ENCODE data around the gene RAC2.
"Not testable (repeated sequence)": the region's sequence is repeated elsewhere in the genome, so short reads cannot be mapped to it uniquely, and the experiment has no call there.

RAC2 gene

DNA sequence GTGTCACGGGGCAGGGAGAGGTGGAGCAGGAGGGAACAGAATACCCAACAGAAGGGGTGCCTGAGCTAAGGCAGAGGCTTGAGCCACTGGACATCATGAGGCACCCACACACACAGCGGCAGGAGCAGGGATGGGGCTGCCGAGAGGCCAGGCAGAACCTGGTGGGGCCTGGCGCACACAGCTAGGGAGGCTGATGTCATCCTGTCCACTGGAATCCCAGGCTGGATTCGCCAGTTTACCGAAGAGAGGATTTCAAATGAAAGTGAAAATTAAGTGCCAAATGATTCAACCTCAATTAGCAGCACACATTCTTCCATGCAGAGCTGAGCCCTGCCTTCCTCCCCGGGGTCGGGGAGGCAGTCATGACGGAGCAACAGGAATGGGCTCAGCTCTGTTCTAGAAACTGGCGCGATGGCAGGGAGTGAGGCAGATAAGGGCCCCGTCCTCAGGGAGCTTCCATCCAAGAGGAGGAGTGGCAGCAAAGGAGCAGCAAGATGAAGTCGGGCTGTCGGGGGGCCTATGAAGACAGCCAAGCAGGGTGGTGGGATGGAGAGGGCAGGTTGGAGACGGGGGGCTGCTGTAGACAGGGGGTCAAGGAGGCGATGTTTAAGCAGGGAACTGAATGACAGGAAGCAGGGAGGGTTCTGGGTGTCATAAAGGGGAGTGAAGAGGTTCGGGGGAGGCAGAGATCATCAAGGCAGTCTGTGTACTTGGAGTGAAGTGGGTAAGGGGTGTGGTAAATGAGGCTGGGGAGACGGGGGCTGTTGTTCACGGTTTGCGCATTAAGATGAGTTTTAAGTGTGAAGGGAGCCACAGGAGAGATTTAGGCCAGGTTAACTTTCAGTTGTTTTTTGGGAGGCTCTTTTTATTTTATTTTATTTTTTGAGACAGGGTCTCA, 6.4 kb downstream of the RAC2 start:
- no peak overlapping the region for H3K4me3 ChIP-seq (ENCODE audit: low read depth, low read length)
- TF ChIP-seq, protein P1, sequence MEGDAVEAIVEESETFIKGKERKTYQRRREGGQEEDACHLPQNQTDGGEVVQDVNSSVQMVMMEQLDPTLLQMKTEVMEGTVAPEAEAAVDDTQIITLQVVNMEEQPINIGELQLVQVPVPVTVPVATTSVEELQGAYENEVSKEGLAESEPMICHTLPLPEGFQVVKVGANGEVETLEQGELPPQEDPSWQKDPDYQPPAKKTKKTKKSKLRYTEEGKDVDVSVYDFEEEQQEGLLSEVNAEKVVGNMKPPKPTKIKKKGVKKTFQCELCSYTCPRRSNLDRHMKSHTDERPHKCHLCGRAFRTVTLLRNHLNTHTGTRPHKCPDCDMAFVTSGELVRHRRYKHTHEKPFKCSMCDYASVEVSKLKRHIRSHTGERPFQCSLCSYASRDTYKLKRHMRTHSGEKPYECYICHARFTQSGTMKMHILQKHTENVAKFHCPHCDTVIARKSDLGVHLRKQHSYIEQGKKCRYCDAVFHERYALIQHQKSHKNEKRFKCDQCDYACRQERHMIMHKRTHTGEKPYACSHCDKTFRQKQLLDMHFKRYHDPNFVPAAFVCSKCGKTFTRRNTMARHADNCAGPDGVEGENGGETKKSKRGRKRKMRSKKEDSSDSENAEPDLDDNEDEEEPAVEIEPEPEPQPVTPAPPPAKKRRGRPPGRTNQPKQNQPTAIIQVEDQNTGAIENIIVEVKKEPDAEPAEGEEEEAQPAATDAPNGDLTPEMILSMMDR (IDR thresholded peaks at IDR 0.05; ENCODE audit: low read depth, low read length) = no peak
- no peaks in the 10 kb centered on the region for H3K9me3 ChIP-seq
- no peaks in the 10 kb centered on the region for H3K27me3 ChIP-seq
- no peaks in the 10 kb centered on the region for H3K36me3 ChIP-seq
- DNase-seq = no peak
- no peaks in the 10 kb centered on the region; the same call in 1 of the 2 replicates for H3K4me1 ChIP-seq

DNA sequence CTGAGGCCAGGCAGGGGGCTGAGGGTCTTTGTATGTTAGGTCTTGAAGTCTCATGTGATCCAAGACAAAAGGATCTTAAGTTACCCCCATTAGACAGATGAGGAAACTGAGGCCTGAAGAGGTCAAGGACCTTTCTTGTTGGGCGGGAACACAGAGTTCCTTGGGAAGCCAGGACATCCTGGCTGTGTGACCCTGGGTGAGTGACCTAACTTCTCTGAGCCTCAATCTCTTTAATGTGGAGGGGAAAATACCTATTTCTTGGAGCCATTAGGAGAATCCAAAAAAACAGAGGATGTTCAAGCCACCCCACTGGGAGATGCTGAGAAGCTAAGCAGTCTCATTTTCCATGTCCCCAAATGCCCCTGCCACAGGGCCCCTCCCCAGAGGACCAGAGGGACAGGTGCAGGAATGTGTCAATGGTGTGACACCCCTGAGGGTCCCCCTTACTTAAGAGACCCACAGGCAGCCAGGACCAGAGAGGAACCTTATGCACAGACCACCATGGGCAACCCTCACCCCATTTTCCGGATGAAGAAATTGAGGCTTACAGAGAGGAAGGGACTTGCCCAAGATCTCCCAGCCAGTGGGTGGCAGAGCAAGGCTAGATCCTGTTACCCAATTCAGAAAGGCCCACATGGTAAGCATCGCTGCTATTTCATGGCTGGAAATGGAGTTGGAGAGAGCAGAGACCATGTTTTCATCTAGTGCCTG, 8.0 kb downstream of the RAC2 start:
- TF ChIP-seq, protein P1 (IDR thresholded peaks at IDR 0.05; ENCODE audit: low read depth, low read length) = no peak
- Histone ChIP-seq H3K4me3 (ENCODE audit: low read depth, low read length) (no peak overlapping the region), H3K36me3 (no peaks in the 10 kb centered on the region), H3K27me3 (no peaks in the 10 kb centered on the region), H3K4me1 (no peaks in the 10 kb centered on the region), H3K9me3 (no peaks in the 10 kb centered on the region)
- no peak for DNase-seq

DNA sequence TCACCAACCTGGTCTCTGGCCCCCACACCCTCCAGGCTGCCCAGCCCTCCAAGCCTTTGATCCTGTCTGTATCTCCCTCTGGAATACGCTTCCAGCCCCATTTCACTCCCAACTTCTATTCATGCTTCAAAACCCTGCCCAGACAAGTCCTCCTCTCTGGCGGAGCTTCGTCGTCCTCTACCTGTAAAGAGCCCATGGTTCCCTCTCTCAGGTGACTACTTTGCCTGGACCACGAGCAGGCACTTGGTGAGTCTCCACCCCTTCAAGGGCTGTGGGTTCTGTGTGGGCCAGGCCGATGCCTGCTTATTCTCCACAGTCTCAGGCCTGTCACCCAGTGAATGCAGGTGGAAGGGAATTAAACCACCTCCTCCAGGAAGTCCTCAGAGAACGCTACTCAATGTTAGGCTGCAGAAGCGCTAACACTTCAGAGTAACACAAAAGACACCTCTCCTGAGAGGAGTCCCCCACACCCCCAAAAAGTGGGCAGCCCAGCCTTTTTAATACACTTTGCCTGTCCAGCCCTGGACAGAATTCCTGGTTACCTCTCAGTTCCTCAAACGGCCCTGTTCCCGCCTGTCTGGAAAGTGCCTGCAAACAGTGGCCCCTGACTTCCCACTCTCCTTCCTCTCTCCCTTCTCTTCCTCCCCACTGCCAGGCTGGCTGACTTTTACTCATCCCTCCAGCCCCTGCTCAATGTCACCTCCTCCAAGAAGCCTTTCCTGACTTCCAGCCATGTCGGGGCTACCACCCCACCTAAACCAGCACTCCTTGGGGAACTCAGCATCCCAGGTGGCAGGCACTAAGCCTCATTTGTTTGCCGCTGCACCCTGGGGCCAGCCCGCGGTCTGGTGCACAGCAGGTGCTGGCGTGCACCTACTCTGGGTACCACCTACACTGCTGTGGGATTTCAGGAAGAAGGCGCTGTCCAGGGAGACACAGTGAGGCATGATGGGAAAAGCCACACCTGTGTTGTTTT, 9.0 kb downstream of the RAC2 start:
- H3K4me3 ChIP-seq (ENCODE audit: low read depth, low read length) = no peak overlapping the region
- H3K9me3 ChIP-seq = no peaks in the 10 kb centered on the region

DNA sequence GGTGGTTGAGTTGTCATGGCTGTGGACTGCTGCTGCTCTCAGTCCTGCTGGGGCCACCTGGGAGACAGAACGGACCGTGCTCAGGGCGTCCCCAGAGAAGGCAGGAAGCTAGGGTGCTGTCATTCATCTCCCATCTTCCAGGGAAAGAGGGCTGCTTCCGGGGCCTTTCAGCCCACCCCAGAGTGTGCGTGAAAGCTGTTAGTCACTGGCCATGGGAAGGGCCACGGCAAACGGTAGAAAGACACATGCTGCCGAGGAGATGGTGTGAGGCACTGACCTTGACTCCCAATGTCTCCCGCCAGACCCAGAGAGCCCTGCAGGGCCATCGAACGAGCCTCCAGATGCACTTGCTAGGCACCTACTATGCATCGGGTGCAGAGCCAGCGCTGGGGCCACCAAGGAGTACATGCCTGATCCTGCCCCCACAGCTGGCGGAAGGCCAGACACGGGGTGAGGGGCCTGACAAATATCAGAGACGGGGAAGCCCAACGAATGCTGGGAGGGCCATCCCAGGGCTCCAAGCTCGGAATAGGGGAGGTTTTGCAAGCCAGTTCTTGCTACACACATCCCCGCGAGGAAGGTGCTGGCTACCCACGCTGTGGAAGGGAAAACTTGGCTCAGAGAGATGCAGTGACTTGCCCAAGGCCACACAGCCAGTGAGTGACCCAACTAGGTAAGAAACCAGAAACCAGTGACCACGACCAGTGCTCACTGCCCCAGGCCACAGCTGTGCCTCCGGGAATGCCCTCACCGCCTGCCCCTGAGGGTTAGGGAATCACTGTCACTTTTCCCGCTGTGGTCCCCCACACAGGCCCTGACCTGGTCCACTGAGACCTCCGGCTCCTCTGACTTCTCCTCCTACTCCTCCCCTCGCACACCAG, 10.1 kb downstream of the RAC2 start:
- TF ChIP-seq, protein P1 (IDR thresholded peaks at IDR 0.05; ENCODE audit: low read depth, low read length) = no peak
- H3K4me1 ChIP-seq = no peaks in the 10 kb centered on the region
- no peaks in the 10 kb centered on the region for H3K27me3 ChIP-seq
- H3K9me3 ChIP-seq = no peaks in the 10 kb centered on the region
- DNase-seq = no peak
- H3K4me3 ChIP-seq (ENCODE audit: low read depth, low read length) = no peak overlapping the region
- no peaks in the 10 kb centered on the region for H3K36me3 ChIP-seq

More for the DNA sequence above, 9.0 kb downstream of the RAC2 start:
- Histone ChIP-seq H3K36me3 (no peaks in the 10 kb centered on the region), H3K4me1 (no peaks in the 10 kb centered on the region), H3K27me3 (no peaks in the 10 kb centered on the region)
- DNase-seq = no peak
- TF ChIP-seq, protein P1 (IDR thresholded peaks at IDR 0.05; ENCODE audit: low read depth, low read length) = no peak

DNA sequence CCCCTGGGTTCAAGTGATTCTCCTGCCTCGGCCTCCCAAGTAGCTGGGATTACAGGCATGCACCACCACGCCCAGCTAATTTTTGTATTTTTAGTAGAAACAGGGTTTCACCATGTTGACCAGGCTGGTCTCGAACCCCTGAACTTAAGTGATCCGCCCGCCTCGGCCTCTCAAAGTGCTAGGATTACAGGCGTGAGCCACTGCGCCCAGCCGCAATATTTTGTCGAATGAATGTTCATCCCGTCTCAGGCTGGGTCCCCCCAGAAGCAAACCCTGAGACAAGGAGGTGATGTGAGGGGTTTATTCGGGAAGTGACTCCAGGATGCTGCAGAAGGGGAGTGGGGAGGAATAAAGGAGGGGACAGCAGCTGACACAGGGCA, 10.7 kb downstream of the RAC2 start:
- not testable (repeated sequence) for H3K27me3 ChIP-seq; H3K4me3 ChIP-seq (ENCODE audit: low read depth, low read length); H3K36me3 ChIP-seq; DNase-seq; H3K9me3 ChIP-seq; H3K4me1 ChIP-seq
